H1 (cell line): ENCODE data around the gene CRNKL1. TPM values are rescaled to one million over a fixed set of nuclear protein-coding genes. Genes with fewer than 3 reads are reported as not detected.
A peak's percentile ranks its signal among the peaks of the same experiment; 100 is the strongest.

Source experiments
- CTCF ChIA-PET: fragments of 300-600 bp; sonication (Branson Sonifier 250); formaldehyde crosslinking; loops from one replicate; lab custom pipeline; 2021; ENCODE audit not compliant: partially characterized antibody; lab: Charles Lee
- POLR2A ChIA-PET: fragments of 300-600 bp; sonication (Branson Sonifier 250); formaldehyde crosslinking; loops from one replicate; lab custom pipeline; 2021; ENCODE audit warnings: inconsistent platforms; ENCODE audit not compliant: partially characterized antibody; lab: Charles Lee
- DNase-seq, 2 experiments: peaks; one replicate each; pipeline versions ENCODE4 v3.0.0 to v3.0.0-alpha.2; 2010 to 2022; ENCODE audit warnings: low spot score in 2 of 2, low read depth in 1 of 2, mixed read lengths in 1 of 2
- FAIRE-seq: peaks from 2 replicates; lab custom pipeline; 2011; peaks lifted over from hg19 to GRCh38; lab: Jason Lieb, UNC
- H2AFZ ChIP-seq: 2 replicates; pipeline ENCODE4 v1.8.1; 2012; ENCODE audit warnings: low read length, inconsistent platforms
- H2AK5ac ChIP-seq: 2 replicates; pipeline ENCODE4 v1.6.1; 2013; ENCODE audit warnings: low read depth, low read length
- H2BK120ac ChIP-seq: replicated peaks from 2 replicates; pipeline ENCODE3; 2013; ENCODE audit warnings: low read depth, low read length, inconsistent platforms
- H2BK12ac ChIP-seq: 2 replicates; pipeline ENCODE4 v1.6.1; 2013; ENCODE audit warnings: low read depth, low read length
- H2BK15ac ChIP-seq: 2 replicates; pipeline ENCODE4 v1.6.1; 2013; ENCODE audit warnings: low read length
- H2BK20ac ChIP-seq: 2 replicates; pipeline ENCODE4 v1.6.1; 2013; ENCODE audit warnings: low read length
- H2BK5ac ChIP-seq: 2 replicates; pipeline ENCODE4 v1.6.1; 2013; ENCODE audit warnings: low read depth, low read length
- H3K14ac ChIP-seq: 2 replicates; pipeline ENCODE4 v1.6.1; 2013; ENCODE audit warnings: inconsistent platforms; ENCODE audit not compliant: insufficient read length
- H3K18ac ChIP-seq: 2 replicates; pipeline ENCODE4 v1.6.1; 2013; ENCODE audit warnings: low read length; ENCODE audit errors: extremely low read depth
- H3K23ac ChIP-seq: 2 replicates; pipeline ENCODE4 v1.6.1; 2013; ENCODE audit warnings: inconsistent platforms; ENCODE audit not compliant: insufficient read length
- H3K23me2 ChIP-seq: 2 replicates; pipeline ENCODE4 v1.6.1; 2013; ENCODE audit warnings: low read depth, low read length
- H3K27ac ChIP-seq: 2 replicates; pipeline ENCODE4 v1.6.1; 2011; ENCODE audit warnings: low read depth, low read length, inconsistent platforms
- H3K27me3 ChIP-seq, 4 experiments: replicated peaks in 1 of 4; 1 replicate in 1 of 4; 2 replicates in 3 of 4; pipeline versions ENCODE4 v1.6.1 to v1.8.1; 2011 to 2013; ENCODE audit warnings: low read length in 3 of 4, mild to moderate bottlenecking in 3 of 4, inconsistent platforms in 2 of 4, mixed read lengths in 2 of 4, moderate library complexity in 1 of 4; ENCODE audit not compliant: control insufficient read depth in 3 of 4, insufficient read depth in 3 of 4; ENCODE audit errors: extremely low read depth in 1 of 4
- H3K36me3 ChIP-seq, 4 experiments: 2 replicates each; pipeline versions ENCODE4 v1.6.1 to v1.8.1; 2011 to 2013; ENCODE audit warnings: mild to moderate bottlenecking in 4 of 4, low read length in 3 of 4, moderate library complexity in 2 of 4, control low read depth in 1 of 4, inconsistent platforms in 1 of 4; ENCODE audit not compliant: insufficient read depth in 4 of 4, control insufficient read depth in 2 of 4
- H3K4ac ChIP-seq: replicated peaks from 2 replicates; pipeline ENCODE3; 2013; ENCODE audit warnings: low read length, low read depth, mixed read lengths, inconsistent platforms; ENCODE audit not compliant: insufficient read length
- H3K4me1 ChIP-seq, 4 experiments: replicated peaks in 1 of 4; 1 replicate in 1 of 4; 2 replicates in 3 of 4; pipeline versions ENCODE4 v1.6.1 to v1.8.1; 2011 to 2013; ENCODE audit warnings: low read length in 3 of 4, inconsistent platforms in 2 of 4, mixed read lengths in 1 of 4; ENCODE audit not compliant: insufficient read depth in 4 of 4, control insufficient read depth in 3 of 4
- H3K4me2 ChIP-seq, 2 experiments: 2 replicates each; pipeline versions ENCODE4 v1.6.1 to v1.8.1; 2011 to 2013; ENCODE audit warnings: low read depth in 2 of 2, low read length in 2 of 2, control low read depth in 1 of 2, inconsistent platforms in 1 of 2, mild to moderate bottlenecking in 1 of 2; ENCODE audit not compliant: insufficient read depth in 1 of 2
- H3K4me3 ChIP-seq, 4 experiments: fragments of 200-600, 300-600 bp in 1 of 4; sonication (generic), shearing (Covaris generic), sonication (Bioruptor Twin) in 1 of 4; 2 replicates each; pipeline versions ENCODE4 v1.5.1 to v1.8.1; 2011 to 2016; ENCODE audit warnings: low read length in 4 of 4, low read depth in 3 of 4, control low read depth in 2 of 4, inconsistent platforms in 2 of 4, mild to moderate bottlenecking in 2 of 4, mixed read lengths in 1 of 4, moderate library complexity in 1 of 4; ENCODE audit not compliant: insufficient read depth in 2 of 4; ENCODE audit errors: extremely low read depth in 1 of 4
- H3K56ac ChIP-seq: replicated peaks from 2 replicates; pipeline ENCODE3; 2013; ENCODE audit warnings: low read depth, mild to moderate bottlenecking, mixed read lengths, low read length, inconsistent platforms; ENCODE audit not compliant: insufficient read length
- H3K79me1 ChIP-seq: 2 replicates; pipeline ENCODE4 v1.6.1; 2013; ENCODE audit warnings: low read depth, low read length, control low read depth
- H3K79me2 ChIP-seq, 2 experiments: 2 replicates each; pipeline versions ENCODE4 v1.6.1 to v1.8.1; 2012 to 2013; ENCODE audit warnings: low read length in 2 of 2, mild to moderate bottlenecking in 2 of 2, inconsistent platforms in 1 of 2; ENCODE audit not compliant: insufficient read depth in 2 of 2, control insufficient read depth in 1 of 2
- H3K9ac ChIP-seq, 4 experiments: replicated peaks in 1 of 4; 1 replicate in 1 of 4; 2 replicates in 3 of 4; pipeline versions ENCODE4 v1.6.1 to v1.8.1; 2011 to 2013; ENCODE audit warnings: low read depth in 3 of 4, low read length in 3 of 4, control low read depth in 2 of 4, mild to moderate bottlenecking in 2 of 4, moderate library complexity in 2 of 4, inconsistent platforms in 1 of 4; ENCODE audit errors: extremely low read depth in 1 of 4
- H3K9me3 ChIP-seq, 2 experiments: 2 replicates each; pipeline versions ENCODE4 v1.6.1 to v1.8.1; 2012 to 2013; ENCODE audit warnings: mild to moderate bottlenecking in 2 of 2, moderate library complexity in 2 of 2, control low read depth in 1 of 2, inconsistent platforms in 1 of 2, low read depth in 1 of 2, low read length in 1 of 2, mixed read lengths in 1 of 2; ENCODE audit not compliant: insufficient read depth in 2 of 2
- H4K20me1 ChIP-seq, 2 experiments: replicated peaks in 1 of 2; 2 replicates each; pipeline versions ENCODE3 to v1.8.1; 2011 to 2013; ENCODE audit warnings: inconsistent platforms in 2 of 2, low read length in 2 of 2, mild to moderate bottlenecking in 1 of 2; ENCODE audit not compliant: insufficient read depth in 2 of 2, control insufficient read depth in 1 of 2
- H4K5ac ChIP-seq: 2 replicates; pipeline ENCODE4 v1.6.1; 2013; ENCODE audit warnings: low read length, low read depth, mixed read lengths, inconsistent platforms; ENCODE audit not compliant: insufficient read length
- H4K8ac ChIP-seq: 2 replicates; pipeline ENCODE4 v1.8.0; 2013; ENCODE audit warnings: mild to moderate bottlenecking, moderate library complexity, low read length, inconsistent platforms; ENCODE audit not compliant: insufficient read depth; ENCODE audit errors: extremely low read depth
- H4K91ac ChIP-seq: replicated peaks from 2 replicates; pipeline ENCODE3; 2013; ENCODE audit warnings: low read length, mixed read lengths, inconsistent platforms; ENCODE audit not compliant: insufficient read length
- CTCF ChIP-seq, 3 experiments: IDR thresholded peaks; 1 replicate in 2 of 3; 2 replicates in 1 of 3; pipeline versions ENCODE4 v1.5.1 to v1.6.1; 2011; ENCODE audit warnings: low read length in 3 of 3, mild to moderate bottlenecking in 3 of 3, inconsistent platforms in 2 of 3, low read depth in 1 of 3, moderate library complexity in 1 of 3; ENCODE audit not compliant: insufficient read depth in 1 of 3; ENCODE audit errors: control extremely low read depth in 1 of 3
- FOSL1 ChIP-seq: IDR thresholded peaks from 2 replicates; pipeline ENCODE4 v1.6.1; 2011; ENCODE audit warnings: mild to moderate bottlenecking, low read depth, low read length, moderate library complexity; ENCODE audit not compliant: insufficient read depth
- SP2 ChIP-seq: IDR thresholded peaks from 2 replicates; pipeline ENCODE4 v1.6.1; 2012; ENCODE audit warnings: mild to moderate bottlenecking, low read length, inconsistent platforms
- TAF1 ChIP-seq: IDR thresholded peaks from 2 replicates; pipeline ENCODE4 v1.6.1; 2011; ENCODE audit warnings: mild to moderate bottlenecking, low read depth, low read length
- WGBS, 2 experiments: shearing (Covaris generic) in 1 of 2; methylation state at CpG; one replicate each; pipeline versions ENCODE4 v1.1.6 to v1.1.7; 2013 to 2015; ENCODE audit warnings: low lambda C conversion rate in 2 of 2, mixed read lengths in 2 of 2, inconsistent platforms in 1 of 2, low coverage in 1 of 2, missing lambda C conversion rate in 1 of 2; ENCODE audit not compliant: insufficient replicate concordance in 2 of 2, insufficient coverage in 1 of 2, insufficient read length in 1 of 2; ENCODE audit errors: extremely low coverage in 1 of 2, missing lambda C conversion rate in 1 of 2; 5-methylcytosine and 5-hydroxymethylcytosine counted together
- polyA plus RNA-seq, 7 experiments: library from polyadenylated mRNA; depleted of rRNA in 3 of 7; stranded (reverse) in 5 of 7; unstranded in 2 of 7; fragments of >200 nt in 5 of 7; fragments of 200-250 nt in 2 of 7; gene quantifications; 1 replicate in 5 of 7; 2 replicates in 1 of 7; 4 replicates in 1 of 7; pipeline versions ENCODE4 v1.2.1 to v1.2.3, GENCODE V29; 2011 to 2013; ENCODE audit warnings: missing spikeins in 2 of 7, mixed read lengths in 2 of 7
- total RNA-seq: library from RNA; stranded (reverse); fragmentation: NEBNext Ultra II Directional; extraction: Animal tissue kit (Norgen Biotek cat#: 25700); gene quantifications from 2 replicates; pipeline ENCODE4 v1.2.1, GENCODE V29; 2021

The CRNKL1 gene
- total and polyA plus RNA-seq, 2 of the 8 experiments (the other 6 are each of a cell fraction or from before 2014, with no cell fraction given), result 4.0 to 26.5 TPM

GRCh38 chr20:20017844-20018185, 34.5 kb downstream of the CRNKL1 start:
- TF ChIP-seq CTCF (IDR thresholded peaks at IDR 0.05; ENCODE audit: control extremely low read depth in 1 of 3, insufficient read depth in 1 of 3, low read depth in 1 of 3, low read length in 3 of 3), result peak in 1 of 3 experiments; percentile 7; a peak in 1 of 4 replicates
- TF ChIP-seq SP2, result no peak
- no peak for TF ChIP-seq FOSL1
- TF ChIP-seq TAF1, result no peak
- TF ChIP-seq, all 59 proteins: peak for 1
- CTCF ChIA-PET, result interaction anchor here (0.6 to 1.9 kb wide), 4 partner anchors 13 to 241 kb away, joined by 3 to 4 read pairs (median 3); no protein-coding TSS in a partner anchor
- H2AFZ ChIP-seq, result peak overlapping the region; percentile 80; the same call in 1 of the 2 replicates

More at GRCh38 chr20:20017844-20018185, 34.5 kb downstream of the CRNKL1 start:
- no peak for FAIRE-seq
- Histone ChIP-seq H4K8ac (no peak overlapping the region), H2BK5ac (no peak overlapping the region), H3K4ac (peak overlapping the region; percentile 6), H2BK20ac (no peak overlapping the region), H4K91ac (no peak overlapping the region), H3K56ac (no peak overlapping the region), H3K79me1 (peaks cover 32% of the 10 kb centered on the region), H3K23me2 (no peaks in the 10 kb centered on the region; the same call in 1 of the 2 replicates), H3K9me3 (no peaks in the 10 kb centered on the region), H2BK120ac (no peak overlapping the region), H2BK12ac (no peak overlapping the region), H3K27me3 (no peaks in the 10 kb centered on the region), H3K9ac (peak overlapping the region; percentile 51 to 84 (median 77)), H3K4me1 (peaks cover 0 to 7% (median 2%) of the 10 kb centered on the region in 4 experiments; a peak in 3 of 7 replicates), H3K4me2 (peak overlapping the region; percentile 92 to 94), H3K36me3 (no peaks in the 10 kb centered on the region; a peak in 1 of 8 replicates), H3K79me2 (peaks cover 13 to 53% of the 10 kb centered on the region in 2 experiments), H3K18ac (no peak overlapping the region), H4K5ac (no peak overlapping the region), H2AK5ac (0 out of 2 replicates have a peak overlapping the region, but pooled peaks have one; percentile 24), H4K20me1 (peaks cover 2 to 6% of the 10 kb centered on the region in 2 experiments), H3K27ac (0 out of 2 replicates have a peak overlapping the region, but pooled peaks have one; percentile 53), H3K4me3 (peak overlapping the region; percentile 70 to 94 (median 76)), H3K23ac (no peak overlapping the region), H3K14ac (no peak overlapping the region), H2BK15ac (no peak overlapping the region)
- WGBS, 2 experiments, result 16% methylated on average over 17 of the region's 17 CpGs; no CpG with 5 or more reads in 1 of the 2 experiments
- POLR2A ChIA-PET, result interaction anchor here (1.3 to 3.7 kb wide), 2 partner anchors 9 to 10 kb away, joined by 3 to 14 read pairs; no protein-coding TSS in a partner anchor
- no peak for DNase-seq
